ENCODE measurements around the gene CEND1. TPM values are rescaled to one million over a fixed set of nuclear protein-coding genes. Genes with fewer than 3 reads are reported as not detected.

CEND1 gene
- total and polyA plus RNA-seq, 2 of the 13 experiments (the other 11 are each of a cell fraction or from before 2014, with no cell fraction given) = not detected

DNA sequence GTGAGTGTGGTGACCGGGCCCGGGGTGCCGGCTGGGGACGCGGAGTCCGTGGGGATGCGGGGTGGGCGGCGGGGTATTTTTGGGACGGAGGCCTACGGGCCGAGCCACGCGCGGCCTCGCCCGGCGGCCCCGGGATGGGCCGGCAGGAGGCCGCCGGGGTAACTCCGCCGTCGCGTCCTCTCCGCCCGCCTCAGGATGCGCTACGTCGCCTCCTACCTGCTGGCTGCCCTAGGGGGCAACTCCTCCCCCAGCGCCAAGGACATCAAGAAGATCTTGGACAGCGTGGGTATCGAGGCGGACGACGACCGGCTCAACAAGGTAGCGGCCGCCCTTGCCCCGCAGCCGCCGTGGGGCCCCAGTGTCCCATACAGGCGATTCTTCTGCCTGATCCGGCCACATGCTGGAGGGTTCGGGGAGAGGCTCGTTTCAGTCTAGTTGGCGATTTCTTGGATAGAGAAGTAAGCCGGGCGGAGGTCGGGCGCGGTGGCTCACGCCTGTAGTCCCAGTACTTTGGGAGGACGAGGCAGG lies 20.2 kb upstream of the CEND1 start:
- in situ Hi-C loops (cut with HindIII; ENCODE audit: extremely low pct_ligation_motif_present, low pct_unique_long_range_greater_than_20kb) = no loop called here
- WGBS (ENCODE audit: low lambda C conversion rate) = 0% methylated on average over 19 of the region's 55 CpGs
- Histone ChIP-seq H3K4me2 (ENCODE audit: low read depth, low read length) (peak overlapping the region; percentile 93), H3K9ac (ENCODE audit: insufficient read depth, low read depth, low read length) (peak overlapping the region; percentile 98), H4K20me1 (ENCODE audit: insufficient read depth, low read length) (peaks cover 24% of the 10 kb centered on the region), H3K27me3 (ENCODE audit: control insufficient read depth in 1 of 2, insufficient read depth in 2 of 2, low read length in 2 of 2) (no peaks in the 10 kb centered on the region; a peak in 1 of 5 replicates), H3K36me3 (replicated peaks in 1 of 2; ENCODE audit: control insufficient read depth in 1 of 2, insufficient read depth in 2 of 2, low read length in 2 of 2) (peaks cover 19 to 27% of the 10 kb centered on the region in 2 experiments), H3K79me2 (ENCODE audit: insufficient read depth, low read length) (peaks cover 33% of the 10 kb centered on the region), H3K9me3 (ENCODE audit: low read length) (no peaks in the 10 kb centered on the region), H3K4me1 (ENCODE audit: insufficient read depth, low read length) (peaks cover 52% of the 10 kb centered on the region), H2AFZ (ENCODE audit: low read length) (no peak overlapping the region), H3K4me3 (replicated peaks in 1 of 3; ENCODE audit: insufficient read depth in 1 of 3, low read depth in 2 of 3, low read length in 3 of 3) (peak overlapping the region; percentile 97 to 100 (median 99)), H3K27ac (ENCODE audit: extremely low read length, insufficient read depth, low read length) (peak overlapping the region; percentile 95)
- ChIA-PET POLR2A (interaction anchor here (0.6 to 2.2 kb wide), 17 partner anchors 9 to 364 kb away, joined by 3 to 127 read pairs (median 6); partner anchors contain the start of genes CEND1, CRACR2B, EPS8L2 and PNPLA2), CTCF (ENCODE audit: low intra/inter-chr PET ratio, low total read pairs) (no interaction called here)
- BruUV-seq (replicated peaks) = TSS peak; percentile 81
- intact Hi-C loops (cut with micrococcal nuclease; ENCODE audit: unreplicated experiment) = no loop called here
- no peak for ATAC-seq
- no peak for DNase-seq (ENCODE audit: low spot score)
- FAIRE-seq = no peak
- TF ChIP-seq ZBTB7A (CRISPR knock-in tag; IDR thresholded peaks at IDR 0.05) (peak; percentile 58; the same call in 1 of the 2 replicates), ZNF441 (CRISPR knock-in tag; IDR thresholded peaks at IDR 0.05; ENCODE audit: borderline replicate concordance) (peak; percentile 67; the same call in 1 of the 2 replicates), ZNF343 (CRISPR knock-in tag; IDR thresholded peaks at IDR 0.05) (no peak), NFIB (CRISPR knock-in tag; IDR thresholded peaks at IDR 0.05; ENCODE audit: borderline replicate concordance) (no peak), SSRP1 (CRISPR knock-in tag; IDR thresholded peaks at IDR 0.05) (0 out of 2 replicates have a peak, but pooled peaks have one; percentile 27), ASH2L (IDR thresholded peaks at IDR 0.05; ENCODE audit: insufficient read length, low read depth, low read length) (peak; percentile 51), ZMYM4 (CRISPR knock-in tag; IDR thresholded peaks at IDR 0.05) (peak; percentile 31; the same call in 1 of the 2 replicates), RBM39 (IDR thresholded peaks at IDR 0.05; ENCODE audit: low read depth, low read length, poor library complexity, severe bottlenecking) (peak; percentile 34), ZNF816 (CRISPR knock-in tag; IDR thresholded peaks at IDR 0.05; ENCODE audit: borderline replicate concordance) (0 out of 2 replicates have a peak, but pooled peaks have one; percentile 32), ARNT2 (CRISPR knock-in tag; IDR thresholded peaks at IDR 0.05; ENCODE audit: low read depth) (no peak), ZNF780A (CRISPR knock-in tag; IDR thresholded peaks at IDR 0.05) (0 out of 2 replicates have a peak, but pooled peaks have one; percentile 8), NCOA1 (CRISPR knock-in tag; IDR thresholded peaks at IDR 0.05) (no peak), CREB1 (IDR thresholded peaks at IDR 0.05) (no peak), CREB1 (CRISPR knock-in tag; IDR thresholded peaks at IDR 0.05) (no peak), KAT7 (CRISPR knock-in tag; IDR thresholded peaks at IDR 0.05; ENCODE audit: borderline replicate concordance) (0 out of 2 replicates have a peak, but pooled peaks have one; percentile 5), ESRRA (CRISPR knock-in tag; IDR thresholded peaks at IDR 0.05; ENCODE audit: low read depth) (0 out of 2 replicates have a peak, but pooled peaks have one; percentile 9), TBP (CRISPR knock-in tag; IDR thresholded peaks at IDR 0.05) (no peak), KDM5A (IDR thresholded peaks at IDR 0.05; ENCODE audit: borderline replicate concordance, low read length) (peak; percentile 40), NFKB2 (CRISPR knock-in tag; IDR thresholded peaks at IDR 0.05; ENCODE audit: borderline replicate concordance) (0 out of 2 replicates have a peak, but pooled peaks have one; percentile 8), ZNF83 (CRISPR knock-in tag; IDR thresholded peaks at IDR 0.05; ENCODE audit: borderline replicate concordance) (0 out of 2 replicates have a peak, but pooled peaks have one; percentile 20), ZNF616 (CRISPR knock-in tag; IDR thresholded peaks at IDR 0.05; ENCODE audit: low read depth) (0 out of 2 replicates have a peak, but pooled peaks have one; percentile 4)
- TF ChIP-seq, protein P1, sequence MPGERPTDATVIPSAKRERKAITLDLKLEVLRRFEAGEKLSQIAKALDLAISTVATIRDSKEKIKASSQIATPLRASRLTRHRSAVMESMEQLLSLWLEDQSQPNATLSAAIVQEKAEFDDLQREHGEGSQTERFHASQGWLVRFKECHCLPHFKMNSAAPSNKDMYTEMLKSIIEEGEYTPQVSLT (CRISPR knock-in tag; IDR thresholded peaks at IDR 0.05; ENCODE audit: borderline replicate concordance, low read depth) = no peak
- TF ChIP-seq, protein P2, sequence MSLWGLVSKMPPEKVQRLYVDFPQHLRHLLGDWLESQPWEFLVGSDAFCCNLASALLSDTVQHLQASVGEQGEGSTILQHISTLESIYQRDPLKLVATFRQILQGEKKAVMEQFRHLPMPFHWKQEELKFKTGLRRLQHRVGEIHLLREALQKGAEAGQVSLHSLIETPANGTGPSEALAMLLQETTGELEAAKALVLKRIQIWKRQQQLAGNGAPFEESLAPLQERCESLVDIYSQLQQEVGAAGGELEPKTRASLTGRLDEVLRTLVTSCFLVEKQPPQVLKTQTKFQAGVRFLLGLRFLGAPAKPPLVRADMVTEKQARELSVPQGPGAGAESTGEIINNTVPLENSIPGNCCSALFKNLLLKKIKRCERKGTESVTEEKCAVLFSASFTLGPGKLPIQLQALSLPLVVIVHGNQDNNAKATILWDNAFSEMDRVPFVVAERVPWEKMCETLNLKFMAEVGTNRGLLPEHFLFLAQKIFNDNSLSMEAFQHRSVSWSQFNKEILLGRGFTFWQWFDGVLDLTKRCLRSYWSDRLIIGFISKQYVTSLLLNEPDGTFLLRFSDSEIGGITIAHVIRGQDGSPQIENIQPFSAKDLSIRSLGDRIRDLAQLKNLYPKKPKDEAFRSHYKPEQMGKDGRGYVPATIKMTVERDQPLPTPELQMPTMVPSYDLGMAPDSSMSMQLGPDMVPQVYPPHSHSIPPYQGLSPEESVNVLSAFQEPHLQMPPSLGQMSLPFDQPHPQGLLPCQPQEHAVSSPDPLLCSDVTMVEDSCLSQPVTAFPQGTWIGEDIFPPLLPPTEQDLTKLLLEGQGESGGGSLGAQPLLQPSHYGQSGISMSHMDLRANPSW (CRISPR knock-in tag; IDR thresholded peaks at IDR 0.05; ENCODE audit: borderline replicate concordance) = no peak

Measured in HepG2 (cell line).